Activated CD4-positive, alpha-beta T cell treated with anti-CD3 and anti-CD28 coated beads for 36 hours (primary cell): ENCODE data around the gene SLX4IP. TPM values are rescaled to one million over a fixed set of nuclear protein-coding genes. Genes with fewer than 3 reads are reported as not detected.

Experiments used
- ATAC-seq: fragments of 200-7000 bp; cut with Tn5 transposase; one replicate; pipeline ENCODE4 v1.10.0; 2021; ENCODE audit warnings: mild to moderate bottlenecking, moderate library complexity
- CTCF ChIA-PET: fragments of 350-600 bp; sonication (Branson Sonifier 250); formaldehyde crosslinking; loops from one replicate; lab custom pipeline; 2021; ENCODE audit warnings: antibody characterized with exemption; lab: Charles Lee
- POLR2A ChIA-PET: fragments of 350-600 bp; sonication (Branson Sonifier 250); formaldehyde crosslinking; loops from one replicate; lab custom pipeline; 2021; ENCODE audit warnings: antibody characterized with exemption, inconsistent platforms; lab: Charles Lee
- DNase-seq: peaks from one replicate; pipeline ENCODE4 v3.0.0-alpha.2; 2020
- H3K27ac Mint-ChIP-seq: one replicate; pipeline ENCODE4 v1.8.0; 2021; ENCODE audit warnings: mixed read lengths
- H3K27me3 Mint-ChIP-seq: one replicate; pipeline ENCODE4 v1.8.0; 2021; ENCODE audit warnings: mixed read lengths
- H3K36me3 Mint-ChIP-seq: one replicate; pipeline ENCODE4 v1.8.0; 2021; ENCODE audit warnings: low read depth, mixed read lengths
- H3K4me1 Mint-ChIP-seq: one replicate; pipeline ENCODE4 v1.8.0; 2021; ENCODE audit warnings: mixed read lengths
- H3K4me3 Mint-ChIP-seq: one replicate; pipeline ENCODE4 v1.8.0; 2021; ENCODE audit warnings: mild to moderate bottlenecking, moderate library complexity, mixed read lengths
- H3K9me3 Mint-ChIP-seq: one replicate; pipeline ENCODE4 v1.8.0; 2021; ENCODE audit warnings: low read depth, mixed read lengths
- intact Hi-C, 2 experiments: fragments of 100-400 bp; cut with DNase I in 1 of 2; cut with micrococcal nuclease in 1 of 2; formaldehyde crosslinking; loops; one replicate each; pipeline versions ENCODE4 v1.14.2 to v1.15.1; 2022 to 2024; cut with DNase I, micrococcal nuclease
- total RNA-seq, 2 experiments: library from RNA; stranded (reverse); gene quantifications; one replicate each; pipeline ENCODE4 v1.2.3, GENCODE V29; 2021

The SLX4IP gene
- total RNA-seq, 2 experiments from 2014 or later: 7.4 to 7.8 TPM

DNA sequence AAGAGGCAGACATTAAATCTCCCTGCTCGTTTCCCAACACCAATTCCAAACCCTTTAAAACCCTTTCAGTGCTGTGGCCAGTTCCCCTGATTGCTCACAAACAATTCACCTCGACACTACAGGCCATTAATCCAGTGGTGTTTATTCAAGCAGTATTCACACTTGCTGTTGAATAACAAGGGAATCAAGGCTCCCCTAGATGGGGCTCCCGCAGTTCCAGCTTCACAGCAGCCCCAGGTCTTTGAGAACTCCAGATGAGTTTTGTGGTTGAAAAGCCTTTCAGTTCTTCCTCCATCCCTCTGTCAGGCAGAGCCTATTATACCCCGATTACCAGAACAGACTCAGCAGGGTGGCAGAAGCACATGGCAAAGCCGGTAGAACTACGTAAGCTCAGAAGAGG is 202.5 kb downstream of the SLX4IP start:
- Mint-ChIP-seq H3K27ac (no peak overlapping the region), H3K27me3 (no peaks in the 10 kb centered on the region), H3K4me1 (peaks cover 9% of the 10 kb centered on the region), H3K4me3 (no peak overlapping the region), H3K36me3 (no peaks in the 10 kb centered on the region), H3K9me3 (no peaks in the 10 kb centered on the region)
- ChIA-PET POLR2A (no interaction called here), CTCF (no interaction called here)
- DNase-seq (no peak), ATAC-seq (no peak)
- intact Hi-C loops: no loop called here

DNA sequence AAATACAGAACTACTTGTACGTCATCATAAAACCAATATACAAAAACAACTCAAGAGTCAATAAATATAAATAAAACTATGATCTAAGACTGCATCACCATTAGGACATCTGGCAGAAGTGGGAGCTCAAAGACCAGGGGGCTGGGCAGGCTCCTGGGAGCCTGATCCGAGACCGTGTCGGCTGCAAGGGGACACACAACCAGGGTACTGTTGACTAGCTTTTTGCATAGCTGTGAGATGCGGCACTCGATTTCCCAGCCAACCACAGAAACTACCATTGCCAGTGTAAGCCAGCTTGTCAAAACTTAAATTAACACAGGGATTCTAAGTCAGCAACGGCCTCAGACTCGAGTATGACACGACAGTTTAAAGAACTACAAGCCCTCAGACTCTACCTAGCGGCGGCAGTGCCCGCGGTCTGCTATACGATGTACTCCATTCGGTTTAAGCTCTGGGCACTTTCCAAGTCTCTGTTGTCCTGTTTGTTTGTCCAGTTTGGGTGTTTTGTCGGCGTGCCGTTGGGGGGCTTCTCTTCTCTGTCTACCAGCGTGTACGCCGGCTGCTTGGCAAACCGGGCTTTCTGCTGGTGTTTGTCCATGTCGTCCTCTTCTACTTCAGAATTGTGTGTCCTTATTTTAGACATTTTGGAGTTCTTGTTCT is 204.1 kb downstream of the SLX4IP start:
- DNase-seq (no peak), ATAC-seq (no peak)
- intact Hi-C loops: no loop called here
- CTCF ChIA-PET: no interaction called here
- no peaks in the 10 kb centered on the region for H3K4me1 Mint-ChIP-seq
- H3K36me3 Mint-ChIP-seq: no peaks in the 10 kb centered on the region
- POLR2A ChIA-PET: no interaction called here
- H3K4me3 Mint-ChIP-seq: no peak overlapping the region
- H3K9me3 Mint-ChIP-seq: no peaks in the 10 kb centered on the region
- no peak overlapping the region for H3K27ac Mint-ChIP-seq
- no peaks in the 10 kb centered on the region for H3K27me3 Mint-ChIP-seq

GRCh38 chr20:10639737-10640556 is 204.8 kb downstream of the SLX4IP start:
- ATAC-seq: no peak
- ChIA-PET POLR2A (no interaction called here), CTCF (no interaction called here)
- H3K27ac Mint-ChIP-seq: no peak overlapping the region
- no peaks in the 10 kb centered on the region for H3K4me1 Mint-ChIP-seq
- H3K36me3 Mint-ChIP-seq: no peaks in the 10 kb centered on the region
- DNase-seq: no peak
- no peaks in the 10 kb centered on the region for H3K27me3 Mint-ChIP-seq
- H3K4me3 Mint-ChIP-seq: no peak overlapping the region
- no peaks in the 10 kb centered on the region for H3K9me3 Mint-ChIP-seq
- intact Hi-C loops: no loop called here

DNA sequence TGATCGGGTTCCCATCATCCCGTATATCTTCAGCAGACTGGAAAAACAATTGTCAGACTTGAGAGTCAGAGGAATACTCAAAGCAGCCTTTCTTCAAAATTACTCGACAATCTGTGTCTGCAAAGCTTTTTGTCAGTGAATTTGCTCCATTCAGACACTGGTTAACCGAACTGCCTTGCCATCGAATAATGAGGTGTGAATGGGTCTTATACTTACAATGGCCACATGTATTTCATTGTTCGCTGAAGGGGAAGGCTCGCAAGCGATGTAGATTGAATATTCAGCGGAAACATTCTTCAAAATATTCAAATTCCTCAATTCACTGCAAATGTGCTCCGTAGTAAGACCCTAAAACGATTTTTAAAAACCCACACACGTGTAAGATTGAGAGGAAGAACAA is 205.8 kb downstream of the SLX4IP start:
- POLR2A ChIA-PET: no interaction called here
- intact Hi-C loops: no loop called here

DNA sequence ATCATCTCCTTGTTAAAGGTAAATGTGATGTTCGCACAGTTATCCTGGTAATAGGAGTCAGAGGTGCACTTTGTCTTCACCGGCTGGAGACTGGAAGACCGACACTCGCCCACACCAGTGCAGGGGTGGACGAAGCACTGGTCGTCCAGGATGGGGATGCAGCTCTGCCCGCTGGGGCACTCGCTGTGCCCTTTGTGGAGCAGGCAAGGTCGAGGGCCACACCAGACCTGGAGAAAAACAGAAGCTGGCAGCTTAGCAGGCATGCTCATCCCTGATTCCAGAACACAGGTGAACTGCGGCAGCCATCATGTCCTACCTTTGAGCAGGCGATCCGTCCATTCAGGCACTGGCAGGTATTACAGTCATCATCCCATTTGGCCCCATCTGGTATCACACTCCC is 206.4 kb downstream of the SLX4IP start:
- ATAC-seq: no peak
- intact Hi-C loops: no loop called here
- Mint-ChIP-seq H3K36me3 (no peaks in the 10 kb centered on the region), H3K9me3 (no peaks in the 10 kb centered on the region), H3K27ac (no peak overlapping the region), H3K4me1 (no peaks in the 10 kb centered on the region), H3K4me3 (no peak overlapping the region), H3K27me3 (no peaks in the 10 kb centered on the region)
- ChIA-PET CTCF (interaction anchor here (1.1 kb wide), 1 partner anchor 9 kb away, joined by 3 read pairs; no protein-coding TSS in a partner anchor), POLR2A (no interaction called here)
- no peak for DNase-seq

More for the DNA sequence above, 205.8 kb downstream of the SLX4IP start:
- H3K36me3 Mint-ChIP-seq: no peaks in the 10 kb centered on the region
- CTCF ChIA-PET: interaction anchor here (0.7 to 1.1 kb wide), 2 partner anchors 10 to 145 kb away, joined by 3 read pairs; no protein-coding TSS in a partner anchor
- no peak overlapping the region for H3K4me3 Mint-ChIP-seq
- H3K27ac Mint-ChIP-seq: no peak overlapping the region
- no peak for DNase-seq
- H3K9me3 Mint-ChIP-seq: no peaks in the 10 kb centered on the region
- ATAC-seq: no peak
- no peaks in the 10 kb centered on the region for H3K4me1 Mint-ChIP-seq
- no peaks in the 10 kb centered on the region for H3K27me3 Mint-ChIP-seq

DNA sequence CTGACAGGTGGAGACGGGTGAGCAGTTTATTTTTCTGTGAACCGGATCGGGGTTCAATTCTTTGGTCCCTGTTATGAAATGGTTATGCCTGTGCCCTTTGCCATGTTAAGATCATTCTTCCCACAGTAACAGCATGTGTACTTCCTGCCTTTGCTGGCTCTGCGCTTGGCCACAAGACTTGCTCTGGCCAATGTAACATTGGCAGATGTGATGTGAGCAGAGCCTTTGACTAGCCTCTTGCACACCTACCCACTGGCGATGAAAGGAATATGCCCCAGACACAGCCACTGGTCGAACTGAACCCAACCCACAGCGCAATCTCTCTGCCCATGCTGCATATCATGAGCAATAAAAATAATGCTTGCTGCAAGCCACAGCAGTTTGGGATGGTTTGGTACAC is 206.8 kb downstream of the SLX4IP start:
- intact Hi-C loops: no loop called here
- H3K27me3 Mint-ChIP-seq: no peaks in the 10 kb centered on the region
- ChIA-PET CTCF (interaction anchor here (0.5 kb wide), 1 partner anchor 421 kb away, joined by 3 read pairs; no protein-coding TSS in a partner anchor), POLR2A (no interaction called here)
- no peak overlapping the region for H3K27ac Mint-ChIP-seq
- no peaks in the 10 kb centered on the region for H3K4me1 Mint-ChIP-seq
- no peak overlapping the region for H3K4me3 Mint-ChIP-seq
- no peak for ATAC-seq
- H3K9me3 Mint-ChIP-seq: no peaks in the 10 kb centered on the region
- no peaks in the 10 kb centered on the region for H3K36me3 Mint-ChIP-seq
- no peak for DNase-seq

DNA sequence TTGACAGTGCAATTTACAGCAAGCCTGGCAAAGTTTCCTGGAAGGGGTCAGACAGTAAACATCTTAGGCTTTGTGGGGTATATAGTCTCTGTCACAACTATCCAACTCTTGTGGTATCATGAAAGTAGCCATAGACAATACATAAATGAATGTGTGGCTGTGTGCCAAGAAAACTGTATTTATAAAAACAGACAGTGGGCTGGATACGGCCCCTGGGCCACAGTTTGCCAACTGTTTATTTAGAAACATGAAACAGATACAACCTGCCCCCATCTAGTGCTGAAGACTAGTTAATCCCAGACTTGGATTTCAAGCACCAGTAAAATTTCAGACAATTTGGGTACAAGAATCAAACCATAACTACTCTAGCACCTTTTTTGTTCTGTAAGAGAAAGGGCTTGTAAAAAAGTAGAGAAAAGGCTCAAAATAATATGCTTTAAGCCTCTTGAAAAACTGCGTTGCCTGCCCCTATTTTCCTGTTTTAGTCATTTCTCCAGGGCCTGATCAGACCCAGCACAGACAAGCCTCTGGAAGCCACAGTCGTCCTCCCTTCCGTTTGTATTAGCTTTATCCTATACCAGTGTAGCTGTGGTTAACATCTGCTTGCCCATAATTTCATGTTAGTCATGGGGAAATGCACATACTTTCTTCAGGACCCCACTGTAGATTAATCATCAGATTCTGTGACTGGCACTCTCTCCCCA is 207.9 kb downstream of the SLX4IP start:
- H3K27me3 Mint-ChIP-seq: peaks cover 2% of the 10 kb centered on the region
- ATAC-seq: no peak
- H3K9me3 Mint-ChIP-seq: no peaks in the 10 kb centered on the region
- POLR2A ChIA-PET: no interaction called here
- no peak overlapping the region for H3K27ac Mint-ChIP-seq
- no peaks in the 10 kb centered on the region for H3K36me3 Mint-ChIP-seq
- DNase-seq: no peak
- intact Hi-C loops: no loop called here
- CTCF ChIA-PET: no interaction called here
- H3K4me1 Mint-ChIP-seq: no peaks in the 10 kb centered on the region
- H3K4me3 Mint-ChIP-seq: no peak overlapping the region

DNA sequence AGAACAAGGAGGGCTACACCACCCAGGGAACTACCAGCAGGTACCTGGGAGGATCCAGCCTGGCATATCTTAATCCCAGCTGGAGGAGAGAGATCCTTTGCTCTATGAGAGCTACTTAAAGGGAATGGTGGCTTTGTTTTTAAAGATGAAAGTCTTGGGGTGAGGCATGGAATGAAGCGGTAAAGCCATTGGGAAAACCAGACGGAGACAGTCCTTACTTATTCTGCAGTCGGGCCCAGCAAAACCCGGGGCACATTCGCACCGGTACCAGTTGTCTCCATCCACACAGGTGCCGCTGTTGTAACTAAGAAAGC is 208.4 kb downstream of the SLX4IP start:
- Mint-ChIP-seq H3K36me3 (no peaks in the 10 kb centered on the region), H3K27ac (no peak overlapping the region), H3K4me1 (no peaks in the 10 kb centered on the region), H3K27me3 (peaks cover 4% of the 10 kb centered on the region), H3K4me3 (no peak overlapping the region), H3K9me3 (no peaks in the 10 kb centered on the region)
- CTCF ChIA-PET: no interaction called here
- no peak for DNase-seq
- intact Hi-C loops: no loop called here
- no peak for ATAC-seq
- POLR2A ChIA-PET: no interaction called here

DNA sequence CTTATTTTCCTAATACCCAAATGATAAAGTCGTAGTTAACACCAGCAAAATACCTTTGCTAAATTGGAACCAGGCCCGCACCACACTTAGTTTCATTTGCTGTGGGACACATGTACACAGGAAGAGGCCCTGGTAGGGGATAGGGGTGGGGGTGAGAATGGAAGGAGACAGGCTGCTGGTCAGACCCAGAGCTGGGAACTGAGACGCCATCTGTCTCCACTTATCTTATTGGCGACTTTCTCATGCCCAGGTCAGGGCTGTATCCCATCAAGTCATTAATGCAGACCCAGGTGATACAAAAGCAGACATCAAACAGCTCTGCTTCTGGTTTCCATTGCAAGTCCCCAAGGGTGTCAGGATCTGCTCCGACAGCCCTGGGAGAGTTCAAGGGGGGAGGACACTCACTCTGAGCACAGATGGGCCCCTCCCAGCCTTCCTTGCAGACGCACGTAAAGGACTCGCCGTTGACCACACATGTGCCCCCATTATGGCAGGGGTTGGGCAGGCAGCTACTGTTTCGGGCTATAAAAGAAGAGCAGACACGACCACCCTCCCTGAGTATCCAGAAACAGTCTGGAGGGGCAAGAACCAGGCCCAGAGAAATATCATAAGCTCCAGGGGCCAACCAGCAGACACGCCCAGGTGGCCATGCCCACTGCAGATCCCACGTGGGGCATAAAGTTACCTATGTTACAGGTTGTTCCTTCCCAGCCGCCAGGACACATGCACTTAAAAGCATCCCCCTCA is 209.5 kb downstream of the SLX4IP start:
- POLR2A ChIA-PET: no interaction called here
- H3K36me3 Mint-ChIP-seq: no peaks in the 10 kb centered on the region
- H3K9me3 Mint-ChIP-seq: no peaks in the 10 kb centered on the region
- H3K4me3 Mint-ChIP-seq: no peak overlapping the region
- peaks cover 4% of the 10 kb centered on the region for H3K27me3 Mint-ChIP-seq
- no peaks in the 10 kb centered on the region for H3K4me1 Mint-ChIP-seq
- H3K27ac Mint-ChIP-seq: no peak overlapping the region
- ATAC-seq (peak; percentile 26), DNase-seq (no peak)
- intact Hi-C loops: no loop called here
- CTCF ChIA-PET: interaction anchor here (0.7 kb wide), 1 partner anchor 35 kb away, joined by 3 read pairs; no protein-coding TSS in a partner anchor

DNA sequence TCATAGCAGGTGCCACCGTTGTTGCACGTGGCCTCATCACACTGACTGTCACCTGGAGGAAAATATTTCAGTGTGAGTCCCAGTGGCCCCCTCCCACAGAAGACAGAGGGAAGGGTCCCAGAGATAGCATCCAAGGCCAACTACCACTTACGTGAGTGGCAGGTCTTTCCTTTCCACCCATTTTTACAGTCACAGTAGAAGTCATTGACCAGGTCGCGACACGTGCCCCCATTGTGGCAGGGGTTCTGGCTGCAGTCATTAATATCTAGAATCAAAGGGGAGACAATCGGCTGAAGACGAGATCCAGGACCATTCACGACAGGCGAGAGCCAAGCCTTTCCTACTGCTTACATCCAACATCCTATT is 210.1 kb downstream of the SLX4IP start:
- DNase-seq (no peak), ATAC-seq (no peak)
- H3K4me1 Mint-ChIP-seq: no peaks in the 10 kb centered on the region
- CTCF ChIA-PET: no interaction called here
- intact Hi-C loops: no loop called here
- H3K9me3 Mint-ChIP-seq: no peaks in the 10 kb centered on the region
- POLR2A ChIA-PET: no interaction called here
- no peaks in the 10 kb centered on the region for H3K36me3 Mint-ChIP-seq
- H3K4me3 Mint-ChIP-seq: no peak overlapping the region
- H3K27ac Mint-ChIP-seq: no peak overlapping the region
- peaks cover 4% of the 10 kb centered on the region for H3K27me3 Mint-ChIP-seq

- CTCF ChIA-PET: no interaction called here
- POLR2A ChIA-PET: no interaction called here
- peaks cover 4% of the 10 kb centered on the region for H3K27me3 Mint-ChIP-seq
Measured at GRCh38 chr20:10646006-10646405, 210.9 kb downstream of the SLX4IP start.

More at GRCh38 chr20:10646006-10646405, 210.9 kb downstream of the SLX4IP start:
- intact Hi-C loops: no loop called here
- no peak for DNase-seq
- ATAC-seq: no peak
- no peaks in the 10 kb centered on the region for H3K4me1 Mint-ChIP-seq
- no peaks in the 10 kb centered on the region for H3K36me3 Mint-ChIP-seq
- no peak overlapping the region for H3K4me3 Mint-ChIP-seq
- no peak overlapping the region for H3K27ac Mint-ChIP-seq
- no peaks in the 10 kb centered on the region for H3K9me3 Mint-ChIP-seq
